Sciatic nerve (tissue), 2 donors: Measurements from ENCODE around the gene SELENOO. TPM values are rescaled to one million over a fixed set of nuclear protein-coding genes. Genes with fewer than 3 reads are reported as not detected.
A peak's percentile ranks its signal among the peaks of the same experiment; 100 is the strongest.

Experiments
- ATAC-seq: fragments of 200-7000 bp; cut with Tn5 transposase; one replicate; pipeline ENCODE4 v1.9.1; 2020; ENCODE audit warnings: mild to moderate bottlenecking, moderate library complexity
- DNase-seq: peaks from one replicate; pipeline ENCODE4 v3.0.0-alpha.2; 2020; ENCODE audit warnings: low spot score
- intact Hi-C: fragments of 100-400 bp; cut with DNase I; formaldehyde crosslinking; loops from one replicate; pipeline ENCODE4 v1.14.2; 2022
- total RNA-seq: library from RNA; stranded (reverse); fragmentation: NEBNext Ultra II Directional; extraction: Animal tissue kit (Norgen Biotek cat#: 25700); gene quantifications from one replicate; pipeline ENCODE4 v1.2.1, GENCODE V29; 2021
- donor health status: DM: no; HTN: no; CAD: no.
- donor health status: DM: no; HTN: no; CAD: no.

Gene SELENOO
- total RNA-seq, 1 donor from 2014 or later: 22.6 TPM

GRCh38 chr22:50210378-50211139 lies 9.7 kb downstream of the SELENOO start:
- intact Hi-C loops: no loop called here
- DNase-seq: peak; percentile 61
- ATAC-seq: no peak

- intact Hi-C loops: no loop called here
- ATAC-seq (no peak), DNase-seq (no peak)
These were observed 10.3 kb downstream of the SELENOO start for GRCh38 chr22:50211147-50211546.

GRCh38 chr22:50213263-50213662 lies 12.5 kb downstream of the SELENOO start:
- ATAC-seq: no peak
- no peak for DNase-seq
- intact Hi-C loops: no loop called here

- ATAC-seq: no peak
- intact Hi-C loops: no loop called here
- DNase-seq: no peak
These were observed 14.7 kb downstream of the SELENOO start for GRCh38 chr22:50215297-50216054.

- ATAC-seq (no peak), DNase-seq (no peak)
- intact Hi-C loops: no loop called here
These were observed 15.4 kb downstream of the SELENOO start for GRCh38 chr22:50216055-50216683.

- no peak for ATAC-seq
- intact Hi-C loops: no loop called here
- DNase-seq: no peak
These were observed 16.1 kb downstream of the SELENOO start for GRCh38 chr22:50216684-50217520.

GRCh38 chr22:50217543-50218152 lies 16.8 kb downstream of the SELENOO start:
- DNase-seq (no peak), ATAC-seq (no peak)
- intact Hi-C loops: no loop called here

- intact Hi-C loops: no loop called here
- no peak for ATAC-seq
- no peak for DNase-seq
These were observed 17.6 kb downstream of the SELENOO start for GRCh38 chr22:50218153-50218995.

GRCh38 chr22:50218996-50219727 lies 18.4 kb downstream of the SELENOO start:
- peak; percentile 82 for DNase-seq
- intact Hi-C loops: no loop called here

GRCh38 chr22:50219800-50220602 lies 19.2 kb downstream of the SELENOO start:
- intact Hi-C loops: no loop called here
- no peak for DNase-seq
- ATAC-seq: no peak

More at GRCh38 chr22:50218996-50219727, 18.4 kb downstream of the SELENOO start:
- peak; percentile 86 for ATAC-seq

GRCh38 chr22:50220603-50221409 lies 20.0 kb downstream of the SELENOO start:
- DNase-seq (no peak), ATAC-seq (no peak)
- intact Hi-C loops: no loop called here

- ATAC-seq (no peak), DNase-seq (no peak)
- intact Hi-C loops: no loop called here
These were observed 20.8 kb downstream of the SELENOO start for GRCh38 chr22:50221410-50222300.

- intact Hi-C loops: no loop called here
- no peak for ATAC-seq
- DNase-seq: no peak
These were observed 21.7 kb downstream of the SELENOO start for GRCh38 chr22:50222508-50222907.

GRCh38 chr22:50224071-50224470 lies 23.3 kb downstream of the SELENOO start:
- DNase-seq (no peak), ATAC-seq (no peak)
- intact Hi-C loops: no loop called here
